Measurements from ENCODE around the gene PNLIPRP1. TPM values are rescaled to one million over a fixed set of nuclear protein-coding genes. Genes with fewer than 3 reads are reported as not detected.

The PNLIPRP1 gene
- total and polyA plus RNA-seq, 2 donors (not counting 1 experiment from before 2014, with no cell fraction given) = not detected

DNA sequence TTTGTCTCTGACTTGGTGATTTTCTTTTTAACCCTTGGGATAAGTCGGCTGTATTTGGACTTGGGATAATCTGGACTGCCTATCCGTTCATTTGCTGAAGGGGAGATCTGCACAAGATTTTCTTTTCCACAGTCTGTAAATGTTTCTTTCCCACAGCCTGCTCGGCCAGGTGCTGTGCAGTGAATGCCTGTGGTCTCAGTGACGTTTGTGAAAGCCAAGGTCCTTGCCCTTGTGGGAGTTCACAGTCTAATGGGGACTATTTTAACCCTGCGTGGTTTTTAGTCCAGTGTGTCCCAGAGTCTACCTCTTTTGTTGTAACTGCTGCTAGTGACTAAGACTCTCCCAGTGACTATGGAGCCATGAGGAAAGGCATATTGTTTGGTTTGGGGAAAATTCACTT, 36.1 kb upstream of the PNLIPRP1 start:
- TF ChIP-seq EZH2 (IDR thresholded peaks at IDR 0.05; ENCODE audit: low read length, missing control alignments) (no peak), CTCF (conservative IDR thresholded peaks at IDR 0.05 in 1 of 2, IDR thresholded peaks at IDR 0.05 in 1 of 2; ENCODE audit: low read depth in 1 of 2, low read length in 2 of 2) (no peak)
- Histone ChIP-seq H3K9me3 (ENCODE audit: control insufficient read depth, insufficient read depth, low read depth, low read length) (no peaks in the 10 kb centered on the region), H3K79me2 (ENCODE audit: control insufficient read depth, insufficient read depth, low read length) (no peaks in the 10 kb centered on the region), H3K9ac (ENCODE audit: insufficient read depth, low read length) (no peak overlapping the region), H3K27ac (ENCODE audit: insufficient read depth, low read length) (no peak overlapping the region), H2AFZ (ENCODE audit: low read length) (no peak overlapping the region), H3K36me3 (ENCODE audit: control insufficient read depth, insufficient read depth, low read length) (no peaks in the 10 kb centered on the region), H3K4me1 (ENCODE audit: control insufficient read depth, extremely low read depth, insufficient read depth, low read length) (no peaks in the 10 kb centered on the region), H3K4me3 (replicated peaks in 1 of 4; ENCODE audit: control extremely low read depth in 1 of 4, insufficient read depth in 1 of 4, low read depth in 3 of 4, low read length in 4 of 4) (no peak overlapping the region), H4K20me1 (ENCODE audit: control insufficient read depth, extremely low read depth, insufficient read depth, low read length) (no peaks in the 10 kb centered on the region), H3K27me3 (ENCODE audit: control insufficient read depth, insufficient read depth, low read length) (no peaks in the 10 kb centered on the region), H3K4me2 (ENCODE audit: extremely low read depth, insufficient read depth, low read length) (no peak overlapping the region)
- no peak for DNase-seq (ENCODE audit: low read depth in 2 of 2)

GRCh38 chr10:116555880-116556279, 34.9 kb upstream of the PNLIPRP1 start:
- Histone ChIP-seq H3K27ac (ENCODE audit: insufficient read depth, low read length) (no peak overlapping the region), H2AFZ (ENCODE audit: low read length) (no peak overlapping the region), H3K27me3 (ENCODE audit: control insufficient read depth, insufficient read depth, low read length) (no peaks in the 10 kb centered on the region), H3K4me2 (ENCODE audit: extremely low read depth, insufficient read depth, low read length) (no peak overlapping the region), H3K9me3 (ENCODE audit: control insufficient read depth, insufficient read depth, low read depth, low read length) (no peaks in the 10 kb centered on the region), H3K79me2 (ENCODE audit: control insufficient read depth, insufficient read depth, low read length) (no peaks in the 10 kb centered on the region), H3K36me3 (ENCODE audit: control insufficient read depth, insufficient read depth, low read length) (no peaks in the 10 kb centered on the region), H3K9ac (ENCODE audit: insufficient read depth, low read length) (no peak overlapping the region), H3K4me1 (ENCODE audit: control insufficient read depth, extremely low read depth, insufficient read depth, low read length) (no peaks in the 10 kb centered on the region), H3K4me3 (replicated peaks in 1 of 4; ENCODE audit: control extremely low read depth in 1 of 4, insufficient read depth in 1 of 4, low read depth in 3 of 4, low read length in 4 of 4) (no peak overlapping the region), H4K20me1 (ENCODE audit: control insufficient read depth, extremely low read depth, insufficient read depth, low read length) (no peaks in the 10 kb centered on the region)
- DNase-seq (ENCODE audit: low read depth in 2 of 2) = no peak
- TF ChIP-seq CTCF (conservative IDR thresholded peaks at IDR 0.05 in 1 of 2, IDR thresholded peaks at IDR 0.05 in 1 of 2; ENCODE audit: low read depth in 1 of 2, low read length in 2 of 2) (no peak), EZH2 (IDR thresholded peaks at IDR 0.05; ENCODE audit: low read length, missing control alignments) (no peak)

- no peak overlapping the region for H3K27ac ChIP-seq (ENCODE audit: insufficient read depth, low read length)
- DNase-seq (ENCODE audit: low read depth in 2 of 2) = no peak
- no peaks in the 10 kb centered on the region for H3K27me3 ChIP-seq (ENCODE audit: control insufficient read depth, insufficient read depth, low read length)
- H3K4me1 ChIP-seq (ENCODE audit: control insufficient read depth, extremely low read depth, insufficient read depth, low read length) = no peaks in the 10 kb centered on the region
- no peak overlapping the region for H3K4me2 ChIP-seq (ENCODE audit: extremely low read depth, insufficient read depth, low read length)
- TF ChIP-seq CTCF (conservative IDR thresholded peaks at IDR 0.05 in 1 of 2, IDR thresholded peaks at IDR 0.05 in 1 of 2; ENCODE audit: low read depth in 1 of 2, low read length in 2 of 2) (no peak), EZH2 (IDR thresholded peaks at IDR 0.05; ENCODE audit: low read length, missing control alignments) (no peak)
- no peaks in the 10 kb centered on the region for H3K79me2 ChIP-seq (ENCODE audit: control insufficient read depth, insufficient read depth, low read length)
- H3K9ac ChIP-seq (ENCODE audit: insufficient read depth, low read length) = no peak overlapping the region
- no peaks in the 10 kb centered on the region for H3K9me3 ChIP-seq (ENCODE audit: control insufficient read depth, insufficient read depth, low read depth, low read length)
- H4K20me1 ChIP-seq (ENCODE audit: control insufficient read depth, extremely low read depth, insufficient read depth, low read length) = no peaks in the 10 kb centered on the region
- no peak overlapping the region for H3K4me3 ChIP-seq (replicated peaks in 1 of 4; ENCODE audit: control extremely low read depth in 1 of 4, insufficient read depth in 1 of 4, low read depth in 3 of 4, low read length in 4 of 4)
- H3K36me3 ChIP-seq (ENCODE audit: control insufficient read depth, insufficient read depth, low read length) = no peaks in the 10 kb centered on the region
- H2AFZ ChIP-seq (ENCODE audit: low read length) = no peak overlapping the region
Observed at GRCh38 chr10:116557305-116557880, 33.4 kb upstream of the PNLIPRP1 start.
